GM13976 (cell line): ENCODE data around the gene RAB5IF.

Experiments used
- DNase-seq: peaks from one replicate; pipeline ENCODE4 v3.0.0; 2012; ENCODE audit warnings: low spot score
- in situ Hi-C: fragments of 300-500 bp; cut with MboI; formaldehyde crosslinking; loops from one replicate; pipeline ENCODE4 v1.12.0; 2022; ENCODE audit warnings: low sequenced_read_pairs, mixed read lengths, inconsistent platforms; ENCODE audit not compliant: unreplicated experiment
- TF ChIP-seq, protein P1 (sequence below): IDR thresholded peaks from 2 replicates; pipeline ENCODE4 v1.5.1; 2012; ENCODE audit warnings: borderline replicate concordance, mild to moderate bottlenecking; ENCODE audit not compliant: insufficient read depth; ENCODE audit errors: extremely low read depth, missing control alignments, control extremely low read depth

Gene RAB5IF

DNA sequence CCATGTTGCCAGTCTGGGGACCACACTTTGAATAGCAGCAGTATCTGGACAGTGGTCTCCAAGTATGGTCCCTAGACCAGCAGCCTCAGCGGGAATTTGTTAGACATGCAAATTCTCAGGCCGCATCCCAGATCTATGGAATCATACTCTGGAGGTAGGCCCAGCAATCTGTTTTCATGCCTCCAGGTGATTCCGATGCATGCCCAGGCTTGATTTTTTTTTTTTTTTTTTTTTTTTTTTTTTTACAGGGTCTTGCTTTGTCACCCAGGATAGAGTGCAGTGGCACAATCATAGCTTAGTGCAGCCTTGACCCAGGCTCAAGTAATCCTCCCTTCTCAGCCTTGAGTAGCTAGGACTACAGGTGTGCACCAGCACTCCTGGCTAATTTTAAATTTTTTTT lies 41.1 kb downstream of the RAB5IF start:
- TF ChIP-seq, protein P1, sequence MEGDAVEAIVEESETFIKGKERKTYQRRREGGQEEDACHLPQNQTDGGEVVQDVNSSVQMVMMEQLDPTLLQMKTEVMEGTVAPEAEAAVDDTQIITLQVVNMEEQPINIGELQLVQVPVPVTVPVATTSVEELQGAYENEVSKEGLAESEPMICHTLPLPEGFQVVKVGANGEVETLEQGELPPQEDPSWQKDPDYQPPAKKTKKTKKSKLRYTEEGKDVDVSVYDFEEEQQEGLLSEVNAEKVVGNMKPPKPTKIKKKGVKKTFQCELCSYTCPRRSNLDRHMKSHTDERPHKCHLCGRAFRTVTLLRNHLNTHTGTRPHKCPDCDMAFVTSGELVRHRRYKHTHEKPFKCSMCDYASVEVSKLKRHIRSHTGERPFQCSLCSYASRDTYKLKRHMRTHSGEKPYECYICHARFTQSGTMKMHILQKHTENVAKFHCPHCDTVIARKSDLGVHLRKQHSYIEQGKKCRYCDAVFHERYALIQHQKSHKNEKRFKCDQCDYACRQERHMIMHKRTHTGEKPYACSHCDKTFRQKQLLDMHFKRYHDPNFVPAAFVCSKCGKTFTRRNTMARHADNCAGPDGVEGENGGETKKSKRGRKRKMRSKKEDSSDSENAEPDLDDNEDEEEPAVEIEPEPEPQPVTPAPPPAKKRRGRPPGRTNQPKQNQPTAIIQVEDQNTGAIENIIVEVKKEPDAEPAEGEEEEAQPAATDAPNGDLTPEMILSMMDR: no peak
- DNase-seq: no peak
- in situ Hi-C loops: no loop called here

DNA sequence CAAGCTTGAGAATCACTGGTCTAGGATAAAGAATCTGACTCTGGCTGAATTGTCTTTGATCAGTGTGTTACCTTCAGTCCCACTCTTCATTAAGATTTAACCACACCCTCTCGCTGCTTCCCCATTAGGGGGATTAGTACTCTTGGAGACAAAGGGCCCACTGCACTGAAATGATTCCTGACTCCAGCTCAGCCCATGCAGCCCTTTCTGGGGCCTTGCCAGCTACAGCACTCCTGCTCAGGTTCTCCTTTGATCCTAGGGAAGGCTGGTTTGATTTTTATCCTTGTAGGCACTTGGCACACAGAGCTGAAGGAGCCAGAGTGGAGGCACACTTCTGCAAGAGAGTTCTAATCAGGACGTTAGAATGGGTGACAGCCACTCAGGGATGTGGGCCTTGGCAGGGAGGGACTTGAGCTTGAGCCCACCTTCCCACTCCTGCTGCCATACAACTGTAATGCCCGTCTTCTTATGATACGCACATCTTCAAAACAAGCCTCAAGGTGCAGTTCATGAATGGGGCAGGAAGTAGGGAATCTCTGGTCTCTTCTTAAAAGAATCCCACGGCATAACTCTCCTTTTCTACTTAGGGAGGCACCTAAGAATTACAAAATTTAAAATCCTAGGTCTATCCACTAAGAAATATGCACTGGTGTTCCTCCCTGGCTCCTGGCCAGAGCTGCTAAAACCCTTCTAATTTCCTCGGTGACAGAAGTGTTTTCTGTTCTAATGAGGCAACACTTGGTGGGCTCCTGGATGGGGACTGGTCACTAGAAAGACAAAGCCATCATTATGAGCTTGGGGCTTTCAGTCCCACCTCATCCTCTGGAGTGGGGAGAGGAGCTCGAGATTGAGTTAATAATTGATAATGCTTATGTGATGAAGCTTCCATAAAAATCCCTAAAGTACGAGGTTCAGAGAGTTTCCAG lies 41.9 kb downstream of the RAB5IF start:
- TF ChIP-seq, protein P1: no peak
- in situ Hi-C loops: no loop called here
- DNase-seq: no peak

DNA sequence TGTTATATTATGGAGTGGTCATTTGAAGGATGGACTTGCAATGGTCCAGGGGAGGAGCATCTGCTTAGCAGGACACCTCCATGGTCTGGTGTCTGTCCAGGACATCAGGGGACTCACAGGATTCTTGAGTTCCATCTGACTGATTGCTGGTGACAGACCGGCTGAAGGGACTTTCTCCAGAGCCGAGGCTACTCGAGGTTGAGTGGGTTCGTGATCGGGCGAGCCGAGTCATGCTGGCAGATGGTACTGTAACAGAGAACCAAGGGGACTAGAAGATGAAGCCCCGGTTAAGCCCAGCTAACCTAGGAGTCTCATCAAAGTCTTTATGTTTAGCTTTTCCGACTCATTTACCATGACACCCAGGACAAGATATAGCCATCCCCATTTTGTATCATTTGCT lies 47.9 kb downstream of the RAB5IF start:
- TF ChIP-seq, protein P1: no peak
- in situ Hi-C loops: no loop called here
- no peak for DNase-seq

DNA sequence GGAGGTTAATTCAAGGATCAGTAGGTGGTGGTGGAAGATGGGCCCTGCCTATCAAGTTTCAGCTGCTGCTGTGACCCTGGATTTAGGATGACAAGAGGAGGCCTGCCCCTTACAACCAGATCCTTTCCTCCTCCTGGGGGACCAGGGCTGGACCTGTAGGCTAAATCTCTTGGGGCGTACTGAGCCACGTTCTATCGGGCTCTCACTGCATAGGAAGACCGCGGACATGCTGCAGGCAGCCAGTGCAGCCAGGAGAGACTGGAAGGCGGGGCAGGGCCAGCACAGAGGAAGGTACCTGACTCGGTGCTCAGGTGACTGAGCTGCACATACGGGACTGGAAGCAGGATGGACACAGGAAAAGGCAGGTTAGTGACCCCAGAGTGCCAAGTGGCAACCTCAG lies 48.9 kb downstream of the RAB5IF start:
- no peak for DNase-seq
- TF ChIP-seq, protein P1: no peak
- in situ Hi-C loops: no loop called here

DNA sequence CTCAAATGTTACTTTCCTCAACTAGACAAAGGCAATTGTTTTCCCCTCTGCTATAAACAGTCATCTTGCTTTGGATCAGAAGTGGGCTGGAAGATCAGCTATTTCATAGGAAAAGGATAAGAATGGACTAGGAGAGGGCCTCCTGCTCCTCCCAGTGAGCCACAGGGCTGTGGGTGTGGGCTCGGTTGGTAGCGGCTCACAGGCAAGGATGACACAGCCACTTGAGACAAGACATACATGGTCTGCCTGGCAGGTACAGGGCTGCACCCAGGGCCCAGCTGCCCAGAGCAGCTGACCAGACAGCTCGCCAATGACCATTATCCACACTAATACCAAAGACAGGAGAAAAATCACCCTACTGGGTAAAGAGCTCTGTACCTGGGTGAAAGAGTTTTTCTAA lies 49.4 kb downstream of the RAB5IF start:
- TF ChIP-seq, protein P1: no peak
- DNase-seq: no peak
- in situ Hi-C loops: no loop called here

DNA sequence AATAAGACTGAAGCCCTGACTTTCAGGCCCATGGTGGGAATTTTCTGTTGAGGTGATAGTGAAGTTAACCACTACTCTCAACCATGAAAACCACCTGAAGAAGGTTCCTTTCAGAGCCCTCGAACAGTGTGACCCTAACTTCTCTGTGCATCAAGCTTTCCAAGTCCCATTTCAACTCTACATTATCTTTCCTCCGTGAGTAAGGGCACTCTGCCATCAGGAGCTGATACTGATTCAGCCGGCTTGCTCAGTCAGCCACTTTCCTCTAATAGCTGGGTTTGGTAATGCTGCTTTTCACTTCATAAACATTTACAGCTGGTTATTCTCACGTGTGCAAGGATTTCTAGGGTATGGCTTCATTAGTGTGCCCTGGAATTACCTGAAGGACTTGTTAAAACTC lies 51.2 kb downstream of the RAB5IF start:
- TF ChIP-seq, protein P1: no peak
- no peak for DNase-seq
- in situ Hi-C loops: no loop called here
